Activated CD4-positive, alpha-beta T cell treated with anti-CD3 and anti-CD28 coated beads, Interleukin-2, amount 10 ng/mL, durations not matched to agents 24 days and 14 days (primary cell): Measurements from ENCODE around the gene CHD6. TPM values are rescaled to one million over a fixed set of nuclear protein-coding genes. Genes with fewer than 3 reads are reported as not detected.

ENCODE experiments used
- DNase-seq: peaks from one replicate; pipeline ENCODE4 v3.0.0; 2022
- H3K27ac Mint-ChIP-seq: one replicate; pipeline ENCODE4 v1.8.0; 2022; ENCODE audit warnings: mild to moderate bottlenecking, mixed read lengths
- H3K27me3 Mint-ChIP-seq: one replicate; pipeline ENCODE4 v1.8.0; 2022; ENCODE audit warnings: mixed read lengths
- H3K36me3 Mint-ChIP-seq: one replicate; pipeline ENCODE4 v1.8.0; 2022; ENCODE audit warnings: low read depth, mild to moderate bottlenecking, mixed read lengths
- H3K4me1 Mint-ChIP-seq: one replicate; pipeline ENCODE4 v1.8.0; 2021; ENCODE audit warnings: mixed read lengths
- H3K4me3 Mint-ChIP-seq: one replicate; pipeline ENCODE4 v1.8.0; 2022; ENCODE audit warnings: mild to moderate bottlenecking, moderate library complexity, mixed read lengths
- H3K9me3 Mint-ChIP-seq: one replicate; pipeline ENCODE4 v1.8.0; 2021; ENCODE audit warnings: mixed read lengths
- intact Hi-C: fragments of 100-400 bp; cut with micrococcal nuclease; formaldehyde crosslinking; loops from one replicate; pipeline ENCODE4 v1.15.1; 2023
- total RNA-seq: library from RNA; stranded (reverse); gene quantifications from 2 replicates; pipeline ENCODE4 v1.2.3, GENCODE V29; 2022

Gene CHD6
- total RNA-seq, 1 donor from 2014 or later = 31.8 TPM

DNA sequence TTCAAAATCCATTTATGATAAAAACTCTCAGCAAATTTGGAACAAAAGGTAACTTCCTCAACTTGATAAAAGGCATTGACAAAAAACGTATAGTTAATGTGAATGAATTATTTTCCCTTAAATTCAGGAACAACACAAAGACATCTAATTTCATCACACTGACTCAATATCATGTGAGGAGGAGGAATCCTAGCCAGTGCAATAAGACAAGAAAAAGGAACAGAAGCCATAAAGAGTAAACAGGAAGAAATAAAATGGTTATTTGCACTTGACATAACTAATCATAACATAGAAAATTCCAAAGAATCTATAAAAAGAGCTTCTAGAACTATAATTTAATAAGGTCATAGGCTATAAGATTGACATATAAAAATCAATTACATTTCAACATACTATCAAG, 31.4 kb downstream of the CHD6 start:
- H3K4me1 Mint-ChIP-seq = no peaks in the 10 kb centered on the region
- intact Hi-C loops = no loop called here
- peaks cover 28% of the 10 kb centered on the region for H3K36me3 Mint-ChIP-seq
- no peak overlapping the region for H3K27ac Mint-ChIP-seq
- DNase-seq = no peak
- no peaks in the 10 kb centered on the region for H3K27me3 Mint-ChIP-seq
- H3K4me3 Mint-ChIP-seq = no peak overlapping the region
- peaks cover 11% of the 10 kb centered on the region for H3K9me3 Mint-ChIP-seq

DNA sequence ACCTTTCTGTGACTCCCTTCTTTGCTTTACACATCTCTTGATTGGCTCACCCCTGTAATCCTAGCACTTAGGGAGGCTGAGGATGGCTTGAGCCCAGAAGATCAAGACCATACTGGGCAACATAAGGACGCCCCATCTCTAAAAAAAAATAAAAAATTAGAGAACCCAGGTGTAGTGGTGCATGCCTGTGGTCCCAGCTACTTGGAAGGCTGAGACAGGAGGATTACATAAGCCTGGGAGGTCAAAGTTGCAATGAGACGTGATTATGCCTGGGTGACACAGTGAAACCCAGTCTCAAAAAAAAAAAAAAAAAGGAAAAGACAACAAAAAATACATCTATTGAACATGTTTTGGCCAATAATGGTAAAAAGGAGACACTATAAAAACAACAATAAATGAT, 37.8 kb downstream of the CHD6 start:
- intact Hi-C loops = no loop called here
- H3K27ac Mint-ChIP-seq = no peak overlapping the region
- peaks cover 5% of the 10 kb centered on the region for H3K4me1 Mint-ChIP-seq
- H3K4me3 Mint-ChIP-seq = no peak overlapping the region
- peaks cover 5% of the 10 kb centered on the region for H3K36me3 Mint-ChIP-seq
- H3K27me3 Mint-ChIP-seq = no peaks in the 10 kb centered on the region
- no peak for DNase-seq
- peaks cover 3% of the 10 kb centered on the region for H3K9me3 Mint-ChIP-seq

DNA sequence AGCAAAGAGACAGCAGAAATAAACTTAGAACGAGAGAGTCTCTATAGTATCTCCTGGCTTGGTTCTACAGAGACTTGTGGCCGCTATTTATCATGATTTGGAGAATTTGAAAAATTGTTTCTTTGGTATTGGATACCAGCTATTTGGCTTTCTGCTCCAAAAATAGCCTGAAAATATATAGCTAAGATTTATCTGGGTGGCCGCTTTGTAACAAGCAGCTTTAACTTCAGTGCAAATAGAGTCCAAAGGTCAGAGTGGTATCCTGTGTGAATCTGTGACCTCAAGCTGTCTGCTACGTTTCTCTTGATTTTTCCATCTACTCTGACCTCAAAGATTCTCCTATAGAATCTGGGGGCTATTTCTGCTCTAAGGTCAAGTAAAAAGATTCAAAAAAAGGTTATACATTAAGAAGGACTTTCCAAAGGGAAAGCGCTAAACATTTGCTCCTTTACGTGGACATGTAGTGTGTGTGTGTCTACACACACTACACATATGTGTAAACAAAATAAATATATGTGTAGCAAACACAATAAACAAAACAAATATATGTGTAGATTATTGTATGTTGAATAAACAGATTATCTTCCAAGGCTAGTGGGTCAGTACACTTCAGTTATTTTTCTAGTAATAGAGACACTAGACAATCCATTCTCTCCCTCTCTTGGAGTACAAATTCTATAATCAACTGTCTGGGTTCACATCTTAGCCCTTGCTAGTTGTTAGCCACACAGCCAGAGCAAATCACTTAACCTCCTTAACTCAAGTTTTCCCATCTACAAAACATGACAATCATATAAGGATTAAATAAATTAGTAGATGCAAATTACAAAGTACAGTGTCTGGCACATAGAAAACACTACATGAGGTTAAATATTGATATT, 40.8 kb downstream of the CHD6 start:
- Mint-ChIP-seq H3K4me1 (peaks cover 11% of the 10 kb centered on the region), H3K27me3 (no peaks in the 10 kb centered on the region), H3K9me3 (peaks cover 12% of the 10 kb centered on the region), H3K27ac (no peak overlapping the region), H3K36me3 (peaks cover 8% of the 10 kb centered on the region), H3K4me3 (no peak overlapping the region)
- no peak for DNase-seq
- intact Hi-C loops = no loop called here

GRCh38 chr20:41575412-41575811, 42.8 kb downstream of the CHD6 start:
- Mint-ChIP-seq H3K27ac (no peak overlapping the region), H3K36me3 (peaks cover 8% of the 10 kb centered on the region), H3K4me3 (no peak overlapping the region), H3K27me3 (no peaks in the 10 kb centered on the region), H3K9me3 (peaks cover 12% of the 10 kb centered on the region), H3K4me1 (peaks cover 11% of the 10 kb centered on the region)
- DNase-seq = no peak
- intact Hi-C loops = no loop called here

DNA sequence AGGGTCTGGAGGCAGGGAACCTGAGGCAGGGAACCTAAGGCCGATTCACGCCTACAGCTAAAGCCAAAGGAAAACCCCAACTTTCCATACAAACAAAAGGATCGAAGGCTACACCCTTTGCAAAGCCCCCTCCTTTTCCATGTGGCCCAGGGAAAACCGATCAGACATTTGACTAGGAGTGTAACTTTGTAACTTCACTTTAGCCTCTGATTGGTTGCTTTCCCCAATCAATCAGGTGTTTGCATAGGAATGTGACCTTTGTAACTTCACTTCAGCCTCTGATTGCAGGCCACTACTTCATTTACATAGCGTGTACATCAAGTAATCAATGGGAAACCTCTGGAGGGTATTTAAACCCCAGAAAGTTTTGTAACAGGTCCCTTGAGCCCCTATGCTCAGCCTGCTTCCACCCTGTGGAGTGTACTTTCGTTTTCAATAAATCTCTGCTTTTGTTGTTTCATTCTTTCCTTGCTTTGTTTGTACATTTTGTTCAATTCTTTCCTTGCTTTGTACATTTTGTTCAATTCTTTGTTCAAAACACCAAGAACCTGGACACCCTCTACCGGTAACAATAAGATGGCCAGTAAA, 43.3 kb downstream of the CHD6 start:
- Mint-ChIP-seq H3K9me3 (peaks cover 12% of the 10 kb centered on the region), H3K36me3 (peaks cover 8% of the 10 kb centered on the region), H3K27me3 (no peaks in the 10 kb centered on the region), H3K4me1 (peaks cover 11% of the 10 kb centered on the region), H3K27ac (no peak overlapping the region), H3K4me3 (no peak overlapping the region)
- DNase-seq = no peak
- intact Hi-C loops = no loop called here

DNA sequence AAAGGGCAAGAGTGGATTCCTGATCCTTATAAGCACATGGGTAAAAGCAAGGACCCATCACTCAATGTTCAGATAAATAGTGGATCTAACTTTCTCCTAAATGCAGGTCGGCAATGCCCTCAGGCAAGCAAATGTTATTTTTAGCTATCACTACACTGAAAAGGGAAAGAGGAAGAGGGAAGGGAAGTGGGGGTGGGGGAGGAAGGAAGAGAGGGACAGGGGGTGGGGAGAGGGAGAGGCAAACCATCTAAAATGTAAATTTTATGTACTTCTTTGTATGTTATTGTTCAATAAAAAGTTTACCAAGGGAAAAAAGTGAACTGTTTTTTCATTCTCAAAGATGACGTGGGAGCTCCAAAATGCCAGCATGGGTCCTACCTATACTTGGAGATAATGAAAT, 44.2 kb downstream of the CHD6 start:
- H3K36me3 Mint-ChIP-seq = peaks cover 8% of the 10 kb centered on the region
- no peaks in the 10 kb centered on the region for H3K27me3 Mint-ChIP-seq
- H3K4me1 Mint-ChIP-seq = peaks cover 13% of the 10 kb centered on the region
- no peak overlapping the region for H3K27ac Mint-ChIP-seq
- H3K4me3 Mint-ChIP-seq = no peak overlapping the region
- intact Hi-C loops = no loop called here
- H3K9me3 Mint-ChIP-seq = peaks cover 12% of the 10 kb centered on the region
- no peak for DNase-seq

DNA sequence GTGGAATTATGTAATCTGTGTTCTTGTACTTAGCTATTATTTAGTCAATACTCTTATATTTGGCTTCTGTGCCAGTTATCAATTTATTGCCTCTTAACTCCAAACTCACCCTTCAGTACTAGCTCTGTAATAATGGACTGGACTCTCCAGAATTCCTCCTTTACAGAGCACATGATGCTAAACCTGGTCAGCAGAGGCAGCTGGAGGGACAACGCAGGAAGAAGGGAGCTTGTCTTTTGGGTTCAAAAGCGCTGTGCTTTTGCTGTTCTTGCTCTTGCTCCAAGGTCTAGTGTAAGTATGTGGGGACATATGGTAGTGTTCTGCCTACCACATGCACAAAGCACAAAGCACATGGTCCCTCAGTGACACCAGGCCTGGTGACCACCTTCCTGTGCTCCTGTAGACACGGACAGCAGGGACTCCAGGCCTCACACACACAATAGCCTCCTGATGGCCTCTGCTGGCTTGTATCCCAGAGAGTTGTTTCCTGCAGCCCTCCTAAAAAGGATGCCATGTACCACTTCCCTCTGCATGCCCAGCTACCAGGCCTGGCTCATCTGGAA, 46.1 kb downstream of the CHD6 start:
- peaks cover 14% of the 10 kb centered on the region for H3K4me1 Mint-ChIP-seq
- H3K36me3 Mint-ChIP-seq = peaks cover 8% of the 10 kb centered on the region
- H3K27me3 Mint-ChIP-seq = no peaks in the 10 kb centered on the region
- intact Hi-C loops = no loop called here
- H3K4me3 Mint-ChIP-seq = no peak overlapping the region
- DNase-seq = no peak
- peaks cover 12% of the 10 kb centered on the region for H3K9me3 Mint-ChIP-seq
- H3K27ac Mint-ChIP-seq = no peak overlapping the region

- peaks cover 14% of the 10 kb centered on the region for H3K9me3 Mint-ChIP-seq
- H3K36me3 Mint-ChIP-seq = peaks cover 13% of the 10 kb centered on the region
- peaks cover 11% of the 10 kb centered on the region for H3K4me1 Mint-ChIP-seq
- DNase-seq = no peak
- intact Hi-C loops = no loop called here
- H3K27me3 Mint-ChIP-seq = no peaks in the 10 kb centered on the region
- no peak overlapping the region for H3K27ac Mint-ChIP-seq
- H3K4me3 Mint-ChIP-seq = no peak overlapping the region
Measured at GRCh38 chr20:41571006-41571405, 47.2 kb downstream of the CHD6 start.

DNA sequence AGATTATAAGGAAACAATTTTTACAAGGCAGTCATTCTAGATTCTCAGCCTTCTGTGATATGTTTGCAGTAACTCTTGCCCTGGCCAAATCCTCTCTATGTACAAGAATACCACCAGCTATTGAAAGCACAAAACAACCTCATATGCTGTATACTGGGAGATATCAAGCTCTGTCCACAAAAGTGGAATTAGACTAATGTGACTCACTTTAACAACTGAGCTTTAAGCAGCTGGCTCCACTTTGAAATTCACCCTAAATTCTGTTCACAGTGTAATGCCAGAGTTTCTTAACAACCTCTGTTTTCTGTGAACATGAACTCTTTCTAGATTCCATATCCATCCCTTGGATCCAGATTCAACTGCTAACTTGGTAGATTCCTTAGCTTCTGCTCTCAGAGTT, 47.6 kb downstream of the CHD6 start:
- peaks cover 11% of the 10 kb centered on the region for H3K4me1 Mint-ChIP-seq
- DNase-seq = no peak

GRCh38 chr20:41567615-41568014, 50.6 kb downstream of the CHD6 start:
- Mint-ChIP-seq H3K9me3 (peaks cover 8% of the 10 kb centered on the region), H3K4me1 (peaks cover 4% of the 10 kb centered on the region), H3K27ac (no peak overlapping the region), H3K36me3 (peaks cover 13% of the 10 kb centered on the region), H3K4me3 (no peak overlapping the region), H3K27me3 (no peaks in the 10 kb centered on the region)
- DNase-seq = no peak
- intact Hi-C loops = no loop called here

More for the DNA sequence above, 47.6 kb downstream of the CHD6 start:
- Mint-ChIP-seq H3K9me3 (peaks cover 18% of the 10 kb centered on the region), H3K27ac (no peak overlapping the region), H3K4me3 (no peak overlapping the region), H3K36me3 (peaks cover 16% of the 10 kb centered on the region), H3K27me3 (no peaks in the 10 kb centered on the region)
- intact Hi-C loops = no loop called here

GRCh38 chr20:41566896-41567527, 51.2 kb downstream of the CHD6 start:
- Mint-ChIP-seq H3K4me1 (peaks cover 4% of the 10 kb centered on the region), H3K4me3 (no peak overlapping the region)

GRCh38 chr20:41563087-41563486, 55.1 kb downstream of the CHD6 start:
- peaks cover 6% of the 10 kb centered on the region for H3K4me1 Mint-ChIP-seq
- peaks cover 13% of the 10 kb centered on the region for H3K36me3 Mint-ChIP-seq
- no peak for DNase-seq
- intact Hi-C loops = no loop called here
- H3K27me3 Mint-ChIP-seq = no peaks in the 10 kb centered on the region
- no peak overlapping the region for H3K27ac Mint-ChIP-seq
- peaks cover 8% of the 10 kb centered on the region for H3K9me3 Mint-ChIP-seq
- H3K4me3 Mint-ChIP-seq = no peak overlapping the region

More at GRCh38 chr20:41566896-41567527, 51.2 kb downstream of the CHD6 start:
- Mint-ChIP-seq H3K9me3 (peaks cover 8% of the 10 kb centered on the region), H3K27me3 (no peaks in the 10 kb centered on the region), H3K27ac (no peak overlapping the region), H3K36me3 (peaks cover 13% of the 10 kb centered on the region)
- DNase-seq = no peak
- intact Hi-C loops = no loop called here

- peaks cover 6% of the 10 kb centered on the region for H3K4me1 Mint-ChIP-seq
- peaks cover 10% of the 10 kb centered on the region for H3K9me3 Mint-ChIP-seq
- no peak for DNase-seq
- H3K27ac Mint-ChIP-seq = no peak overlapping the region
- H3K36me3 Mint-ChIP-seq = peaks cover 13% of the 10 kb centered on the region
- intact Hi-C loops = no loop called here
- H3K4me3 Mint-ChIP-seq = no peak overlapping the region
- H3K27me3 Mint-ChIP-seq = no peaks in the 10 kb centered on the region
Measured at GRCh38 chr20:41560970-41561369, 57.2 kb downstream of the CHD6 start.

DNA sequence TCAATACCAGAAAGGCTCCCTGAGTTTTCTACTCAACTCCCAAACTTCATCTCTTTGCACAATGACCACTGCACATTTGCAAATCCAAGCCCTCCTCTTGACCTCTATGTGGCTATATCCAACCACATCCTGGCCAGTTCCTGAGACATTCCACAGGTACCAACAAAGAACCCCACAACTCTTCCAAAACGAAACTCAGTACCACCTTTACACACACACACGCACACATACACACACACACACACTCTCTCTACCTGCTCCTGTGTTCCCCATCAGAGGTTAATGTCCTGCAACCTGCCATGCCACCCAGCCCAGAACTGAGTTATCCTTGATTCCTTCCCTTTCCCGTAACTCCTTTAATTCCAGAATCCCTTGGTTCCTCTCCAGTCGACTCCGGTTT, 58.5 kb downstream of the CHD6 start:
- Mint-ChIP-seq H3K4me3 (no peak overlapping the region), H3K4me1 (peaks cover 6% of the 10 kb centered on the region), H3K36me3 (peaks cover 5% of the 10 kb centered on the region), H3K9me3 (peaks cover 4% of the 10 kb centered on the region), H3K27me3 (no peaks in the 10 kb centered on the region), H3K27ac (no peak overlapping the region)
- intact Hi-C loops = no loop called here
- no peak for DNase-seq
